ENCODE measurements around the gene CAMTA2. TPM values are rescaled to one million over a fixed set of nuclear protein-coding genes. Genes with fewer than 3 reads are reported as not detected.

The CAMTA2 gene
- total and polyA plus RNA-seq, 7 donors: 30.3 to 60.8 (median 48.4) TPM

DNA sequence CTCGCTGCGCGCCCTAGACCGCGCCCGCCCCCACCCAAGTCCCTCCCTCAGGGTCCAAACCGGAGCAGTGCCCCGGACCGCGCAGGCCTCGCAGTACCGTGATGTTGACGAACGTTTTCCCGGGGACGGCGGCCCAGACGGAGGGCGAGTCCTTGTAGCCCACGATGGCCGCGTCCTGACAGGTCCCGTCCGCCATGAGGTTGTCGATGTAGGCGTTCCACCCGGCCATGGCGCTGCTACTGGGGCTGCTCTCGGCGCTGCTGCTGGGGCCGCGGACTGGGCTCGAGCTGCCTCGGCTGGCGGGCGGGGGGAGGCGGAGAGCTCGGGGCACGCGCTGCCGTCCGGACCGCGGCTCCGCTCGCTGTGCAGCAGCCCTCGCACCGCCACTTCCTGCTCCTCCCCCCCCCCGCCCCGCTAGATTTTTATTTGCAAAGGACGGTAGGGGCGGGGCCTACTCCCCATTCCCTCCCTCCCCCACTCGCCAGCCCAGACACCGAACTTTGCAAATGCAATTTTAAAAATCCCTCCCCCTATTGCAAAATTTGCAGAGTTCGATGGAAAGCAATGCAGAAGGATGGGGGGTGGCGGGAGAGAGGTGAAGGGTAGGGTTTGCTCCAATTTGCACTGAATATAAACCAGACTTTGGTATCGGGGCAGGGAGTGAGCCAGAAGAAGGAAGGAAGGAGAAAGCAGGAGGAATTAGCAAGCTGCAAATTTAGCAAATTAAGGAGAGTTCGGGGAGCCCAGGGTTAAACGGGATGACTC lies 39.1 kb downstream of the CAMTA2 start, which contains the start of gene PFN1:
Gene PFN1 (minus strand): TSS at position 365 of the 765 bp plus-strand sequence. CDS start 136 bp downstream, at position 229.
- H3K36me3 ChIP-seq (ENCODE audit: insufficient read depth in 1 of 2, low read depth in 1 of 2): peaks cover 0 to 36% of the 10 kb centered on the region in 2 donors
- TF ChIP-seq, protein P1, sequence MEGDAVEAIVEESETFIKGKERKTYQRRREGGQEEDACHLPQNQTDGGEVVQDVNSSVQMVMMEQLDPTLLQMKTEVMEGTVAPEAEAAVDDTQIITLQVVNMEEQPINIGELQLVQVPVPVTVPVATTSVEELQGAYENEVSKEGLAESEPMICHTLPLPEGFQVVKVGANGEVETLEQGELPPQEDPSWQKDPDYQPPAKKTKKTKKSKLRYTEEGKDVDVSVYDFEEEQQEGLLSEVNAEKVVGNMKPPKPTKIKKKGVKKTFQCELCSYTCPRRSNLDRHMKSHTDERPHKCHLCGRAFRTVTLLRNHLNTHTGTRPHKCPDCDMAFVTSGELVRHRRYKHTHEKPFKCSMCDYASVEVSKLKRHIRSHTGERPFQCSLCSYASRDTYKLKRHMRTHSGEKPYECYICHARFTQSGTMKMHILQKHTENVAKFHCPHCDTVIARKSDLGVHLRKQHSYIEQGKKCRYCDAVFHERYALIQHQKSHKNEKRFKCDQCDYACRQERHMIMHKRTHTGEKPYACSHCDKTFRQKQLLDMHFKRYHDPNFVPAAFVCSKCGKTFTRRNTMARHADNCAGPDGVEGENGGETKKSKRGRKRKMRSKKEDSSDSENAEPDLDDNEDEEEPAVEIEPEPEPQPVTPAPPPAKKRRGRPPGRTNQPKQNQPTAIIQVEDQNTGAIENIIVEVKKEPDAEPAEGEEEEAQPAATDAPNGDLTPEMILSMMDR (IDR thresholded peaks at IDR 0.05): no peak
- intact Hi-C loops (cut with DNase I): loop anchor here in 1 of 2 donors (1.0 kb wide), 1 partner anchor 19 kb away; the partner anchor contains the start of gene SPAG7

DNA sequence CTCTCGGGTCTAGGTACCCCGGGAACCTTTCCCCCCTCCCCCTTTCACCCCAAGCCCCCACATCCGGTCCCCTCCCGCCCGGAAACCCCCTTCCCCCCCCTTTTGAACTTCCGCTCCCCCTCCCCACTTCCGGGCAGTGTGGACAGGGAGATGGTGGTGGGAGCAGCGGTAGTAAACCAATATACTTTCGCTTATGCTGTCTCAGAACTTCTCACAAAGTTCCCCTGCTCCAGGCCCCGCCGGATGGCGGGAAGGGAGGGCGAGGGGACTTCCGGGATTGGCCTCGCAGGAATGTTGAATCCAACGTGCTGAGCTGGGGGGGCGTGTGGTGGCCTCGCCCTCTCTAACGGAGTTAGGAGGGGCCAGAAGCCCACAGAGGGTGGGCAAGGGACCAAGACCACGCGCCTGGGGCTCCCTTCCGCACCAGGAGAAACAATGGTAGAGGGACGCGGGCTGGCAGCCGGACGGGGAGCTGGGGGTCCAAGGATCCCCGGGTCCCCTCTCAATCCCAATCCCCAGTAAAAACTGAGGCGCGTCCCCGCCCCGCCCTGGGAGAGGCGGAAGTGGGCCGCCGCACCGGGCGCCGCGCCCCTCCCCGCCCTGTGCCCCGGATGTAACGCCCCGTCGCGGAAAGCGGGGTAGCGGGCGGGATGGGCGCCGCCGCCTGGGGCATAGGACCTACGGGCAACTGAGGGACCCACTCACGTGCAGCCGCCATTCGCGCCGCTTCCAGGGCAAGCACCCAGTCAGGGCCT lies 39.9 kb downstream of the CAMTA2 start:
- peak overlapping the region; percentile 97 for H3K4me3 ChIP-seq
- peaks cover 33% of the 10 kb centered on the region for H3K4me1 ChIP-seq
- no peaks in the 10 kb centered on the region for H3K27me3 ChIP-seq (ENCODE audit: insufficient read depth in 3 of 3, low read length in 2 of 3)
- intact Hi-C loops (cut with DNase I): loop anchor here in 1 of 2 donors (1.0 kb wide), 1 partner anchor 20 kb away; the partner anchor contains the start of gene SPAG7
- ATAC-seq (peak; percentile 8 to 33 (median 30)), DNase-seq (peak; percentile 72 to 78)
- WGBS, 3 donors: 1 to 3% (median 1%) methylated on average over 27 to 56 of the region's 56 CpGs
- H3K9me3 ChIP-seq: no peaks in the 10 kb centered on the region
- H3K27ac ChIP-seq: peak overlapping the region; percentile 96
- TF ChIP-seq, protein P1 (IDR thresholded peaks at IDR 0.05): no peak
- peaks cover 0 to 43% of the 10 kb centered on the region in 2 donors for H3K36me3 ChIP-seq (ENCODE audit: insufficient read depth in 1 of 2, low read depth in 1 of 2)

More for the DNA sequence above, 39.1 kb downstream of the CAMTA2 start, which contains the start of gene PFN1:
- no peaks in the 10 kb centered on the region for H3K27me3 ChIP-seq (ENCODE audit: insufficient read depth in 3 of 3, low read length in 2 of 3)
- ATAC-seq (peak; percentile 64 to 67 (median 66)), DNase-seq (peak; percentile 91 to 95)
- peak within 1 kb of the TSS; percentile 97 for H3K4me3 ChIP-seq
- no peaks in the 10 kb centered on the region for H3K9me3 ChIP-seq
- peak within 1 kb of the TSS; percentile 96 for H3K27ac ChIP-seq
- 0% methylated on average over 33 to 58 of the region's 59 CpGs for WGBS, 3 donors
- H3K4me1 ChIP-seq: peaks cover 35% of the 10 kb centered on the region

DNA sequence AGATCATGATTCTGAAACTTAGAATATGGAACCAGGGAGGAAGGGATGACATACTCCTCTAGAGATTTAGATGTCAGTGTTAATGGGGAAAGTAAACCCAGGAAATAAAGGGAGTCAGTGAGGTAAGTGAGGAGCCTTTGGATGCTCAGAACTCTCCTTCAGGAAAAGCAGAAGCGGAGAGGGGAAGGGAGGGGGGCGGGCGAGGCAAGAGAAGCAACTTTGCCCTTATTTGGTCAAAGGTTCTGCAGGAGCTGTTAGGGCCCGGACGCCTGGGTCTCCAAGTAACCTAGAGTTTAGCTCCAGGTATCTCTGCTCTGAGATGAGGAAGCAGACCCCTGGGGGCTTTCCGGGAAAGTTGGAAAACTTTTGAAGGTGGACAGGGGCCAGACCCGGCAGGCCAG lies 40.5 kb downstream of the CAMTA2 start:
- H3K4me1 ChIP-seq: peaks cover 33% of the 10 kb centered on the region
- H3K27me3 ChIP-seq (ENCODE audit: insufficient read depth in 3 of 3, low read length in 2 of 3): no peaks in the 10 kb centered on the region
- intact Hi-C loops (cut with DNase I): no loop called here
- peak overlapping the region; percentile 97 for H3K4me3 ChIP-seq
- TF ChIP-seq, protein P1 (IDR thresholded peaks at IDR 0.05): no peak
- 15 to 27% (median 18%) methylated on average over 7 of the region's 7 CpGs for WGBS, 3 donors
- peak in 1 of 2 donors; percentile 46 for DNase-seq
- H3K27ac ChIP-seq: peak overlapping the region; percentile 96
- ATAC-seq: no peak
- peaks cover 0 to 49% of the 10 kb centered on the region in 2 donors for H3K36me3 ChIP-seq (ENCODE audit: insufficient read depth in 1 of 2, low read depth in 1 of 2)
- no peaks in the 10 kb centered on the region for H3K9me3 ChIP-seq

DNA sequence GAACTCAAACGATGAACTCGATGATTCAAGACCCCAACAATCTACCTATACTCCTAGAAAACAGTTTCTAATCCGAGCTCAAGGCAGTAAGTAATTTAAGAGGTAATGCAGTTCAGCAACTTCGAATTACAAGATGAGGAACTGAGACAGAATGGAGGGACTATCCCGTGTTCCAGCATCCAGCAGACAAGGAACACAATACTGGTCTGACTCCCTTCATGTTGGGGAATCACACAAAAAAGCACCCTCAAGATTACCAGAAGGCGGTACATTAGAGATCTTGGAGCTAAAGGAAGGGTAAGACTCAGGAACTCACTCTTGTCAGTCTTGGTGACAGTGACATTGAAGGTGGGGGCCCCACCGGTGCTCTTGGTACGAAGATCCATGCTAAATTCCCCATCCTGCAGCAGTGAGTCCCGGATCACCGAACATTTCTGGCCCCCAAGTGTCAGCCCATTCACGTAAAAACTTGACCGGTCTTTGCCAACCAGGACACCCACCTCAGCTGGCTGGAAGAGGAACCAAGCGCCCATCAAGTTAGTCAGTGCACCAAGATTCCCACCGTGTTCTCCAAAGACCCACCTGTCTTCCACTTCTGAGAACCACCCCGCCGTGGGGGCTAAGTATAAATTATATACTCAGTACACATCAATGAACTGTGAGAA lies 41.0 kb downstream of the CAMTA2 start:
- peaks cover 0 to 51% of the 10 kb centered on the region in 2 donors for H3K36me3 ChIP-seq (ENCODE audit: insufficient read depth in 1 of 2, low read depth in 1 of 2)

More for the DNA sequence above, 41.0 kb downstream of the CAMTA2 start:
- ATAC-seq (no peak), DNase-seq (no peak)
- intact Hi-C loops (cut with DNase I): no loop called here
- Histone ChIP-seq H3K4me1 (peaks cover 36% of the 10 kb centered on the region), H3K27me3 (ENCODE audit: insufficient read depth in 3 of 3, low read length in 2 of 3) (no peaks in the 10 kb centered on the region), H3K4me3 (peak overlapping the region; percentile 97), H3K27ac (peak overlapping the region; percentile 96), H3K9me3 (no peaks in the 10 kb centered on the region)
- WGBS, 3 donors: 19 to 27% (median 20%) methylated on average over 16 of the region's 16 CpGs
- TF ChIP-seq, protein P1 (IDR thresholded peaks at IDR 0.05): no peak
